Measurements from ENCODE around the gene DIS3L2.

The DIS3L2 gene

DNA sequence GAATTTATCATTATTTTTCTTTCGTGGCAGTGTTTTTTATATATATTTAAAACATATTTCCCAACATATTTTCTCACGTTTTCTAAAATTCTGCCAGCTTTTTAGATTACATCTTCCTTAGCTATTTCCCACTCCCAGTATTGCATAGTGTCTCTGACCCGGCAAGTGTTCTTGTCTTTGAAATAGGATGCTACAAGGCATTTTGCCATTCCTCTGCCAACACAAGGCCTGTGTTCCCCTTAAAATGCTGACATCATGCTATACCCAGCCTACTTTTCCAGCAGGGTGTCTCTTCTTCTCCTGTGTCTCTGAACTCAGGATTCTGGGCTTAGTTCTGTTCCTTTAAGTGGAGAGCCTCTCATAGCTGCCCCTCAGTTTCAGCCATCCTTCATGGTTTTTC is 115.2 kb downstream of the DIS3L2 start:
- in situ Hi-C loops (cut with HindIII; ENCODE audit: low sequenced_read_pairs) = no loop called here
- peak; percentile 29 for DNase-seq (ENCODE audit: low read depth, low spot score)
- TF ChIP-seq, protein P1, sequence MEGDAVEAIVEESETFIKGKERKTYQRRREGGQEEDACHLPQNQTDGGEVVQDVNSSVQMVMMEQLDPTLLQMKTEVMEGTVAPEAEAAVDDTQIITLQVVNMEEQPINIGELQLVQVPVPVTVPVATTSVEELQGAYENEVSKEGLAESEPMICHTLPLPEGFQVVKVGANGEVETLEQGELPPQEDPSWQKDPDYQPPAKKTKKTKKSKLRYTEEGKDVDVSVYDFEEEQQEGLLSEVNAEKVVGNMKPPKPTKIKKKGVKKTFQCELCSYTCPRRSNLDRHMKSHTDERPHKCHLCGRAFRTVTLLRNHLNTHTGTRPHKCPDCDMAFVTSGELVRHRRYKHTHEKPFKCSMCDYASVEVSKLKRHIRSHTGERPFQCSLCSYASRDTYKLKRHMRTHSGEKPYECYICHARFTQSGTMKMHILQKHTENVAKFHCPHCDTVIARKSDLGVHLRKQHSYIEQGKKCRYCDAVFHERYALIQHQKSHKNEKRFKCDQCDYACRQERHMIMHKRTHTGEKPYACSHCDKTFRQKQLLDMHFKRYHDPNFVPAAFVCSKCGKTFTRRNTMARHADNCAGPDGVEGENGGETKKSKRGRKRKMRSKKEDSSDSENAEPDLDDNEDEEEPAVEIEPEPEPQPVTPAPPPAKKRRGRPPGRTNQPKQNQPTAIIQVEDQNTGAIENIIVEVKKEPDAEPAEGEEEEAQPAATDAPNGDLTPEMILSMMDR (IDR thresholded peaks at IDR 0.05; ENCODE audit: low read depth, low read length) = no peak
- H3K4me3 ChIP-seq (ENCODE audit: low read depth, low read length) = no peak overlapping the region

DNA sequence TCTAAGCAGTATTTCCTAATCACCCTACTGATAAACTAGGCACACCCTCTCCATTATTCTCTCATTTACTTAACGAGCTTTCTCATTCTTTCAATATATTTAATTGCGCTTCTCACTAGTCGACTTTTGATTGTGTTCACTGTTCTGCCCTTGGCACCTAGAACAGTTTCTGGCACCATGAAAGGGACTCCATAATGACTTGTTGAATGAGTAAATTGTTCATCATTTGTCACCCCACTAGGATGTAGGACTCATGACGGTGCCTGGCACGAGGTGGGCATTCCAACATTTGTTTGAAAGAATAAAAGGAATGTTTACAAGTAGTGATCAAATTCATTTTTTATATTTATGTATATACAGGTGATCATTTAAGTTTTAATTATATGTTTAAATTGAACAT is 123.7 kb downstream of the DIS3L2 start:
- in situ Hi-C loops (cut with HindIII; ENCODE audit: low sequenced_read_pairs) = no loop called here
- no peak overlapping the region for H3K4me3 ChIP-seq (ENCODE audit: low read depth, low read length)
- no peak for DNase-seq (ENCODE audit: low read depth, low spot score)
- TF ChIP-seq, protein P1 (IDR thresholded peaks at IDR 0.05; ENCODE audit: low read depth, low read length) = no peak

DNA sequence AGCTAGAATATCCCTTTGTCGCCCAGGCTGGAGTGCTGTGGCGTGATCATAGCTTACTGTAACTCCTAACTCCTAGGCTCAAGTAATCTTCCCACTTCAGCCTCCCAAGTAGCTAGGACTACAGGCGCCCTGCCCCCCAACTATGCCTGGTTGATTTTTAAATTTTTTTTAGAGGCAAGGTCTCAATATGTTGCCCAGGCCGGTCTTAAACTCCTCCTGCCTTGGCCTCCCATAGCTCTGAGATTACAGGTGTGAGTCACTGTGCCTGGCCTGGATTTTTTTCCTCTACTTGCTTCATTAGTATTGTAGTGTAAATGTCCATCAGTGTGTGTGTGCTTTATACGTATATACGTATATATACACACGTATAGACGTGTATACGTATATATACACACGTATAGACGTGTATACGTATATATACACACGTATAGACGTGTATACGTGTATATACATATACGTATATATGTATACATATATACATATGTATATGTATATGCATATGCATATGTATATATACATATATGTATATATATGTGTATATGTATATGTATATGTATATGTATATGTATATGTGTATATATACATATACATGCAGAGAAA is 124.4 kb downstream of the DIS3L2 start:
- DNase-seq (ENCODE audit: low read depth, low spot score) = peak; percentile 9
- no peak overlapping the region for H3K4me3 ChIP-seq (ENCODE audit: low read depth, low read length)
- in situ Hi-C loops (cut with HindIII; ENCODE audit: low sequenced_read_pairs) = no loop called here
- TF ChIP-seq, protein P1 (IDR thresholded peaks at IDR 0.05; ENCODE audit: low read depth, low read length) = no peak

DNA sequence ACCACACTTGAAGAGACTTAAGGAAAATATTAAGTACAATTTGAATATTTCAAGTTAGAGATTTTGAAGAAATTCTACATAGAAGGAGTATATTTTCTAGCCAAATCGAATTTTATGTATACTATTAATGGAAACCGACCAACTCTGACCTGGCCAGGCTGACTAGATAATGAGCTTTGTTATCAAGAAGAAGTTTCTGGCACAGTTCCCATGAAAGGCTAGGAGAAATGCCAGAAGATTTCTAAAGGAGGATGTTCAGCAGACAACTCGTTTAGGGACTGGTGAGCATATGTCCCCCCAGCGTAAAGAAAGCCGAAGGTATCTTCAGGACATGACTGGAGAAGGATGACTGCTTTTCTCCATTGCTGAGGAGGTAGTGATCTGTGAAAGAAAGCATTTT is 127.3 kb downstream of the DIS3L2 start:
- TF ChIP-seq, protein P1 (IDR thresholded peaks at IDR 0.05; ENCODE audit: low read depth, low read length) = no peak
- no peak overlapping the region for H3K4me3 ChIP-seq (ENCODE audit: low read depth, low read length)
- in situ Hi-C loops (cut with HindIII; ENCODE audit: low sequenced_read_pairs) = no loop called here
- DNase-seq (ENCODE audit: low read depth, low spot score) = no peak

DNA sequence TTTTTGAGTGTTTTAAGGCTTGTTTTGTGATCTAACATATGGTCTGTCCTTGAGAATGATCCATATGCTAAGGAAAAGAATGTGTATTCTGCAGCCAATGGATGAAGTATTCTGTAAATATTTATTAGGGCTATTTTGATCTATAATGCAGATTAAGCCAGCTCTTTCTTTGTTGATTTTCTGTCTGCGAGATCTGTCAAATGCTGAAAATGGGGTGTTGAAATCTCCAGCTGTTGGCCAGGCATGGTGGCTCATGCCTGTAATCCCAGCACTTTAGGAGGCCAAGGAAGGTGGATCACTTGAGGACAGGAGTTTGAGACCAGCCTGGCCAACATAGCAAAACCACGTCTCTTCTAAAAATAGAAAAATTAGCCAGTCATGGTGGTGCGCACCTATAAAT is 132.7 kb downstream of the DIS3L2 start:
- in situ Hi-C loops (cut with HindIII; ENCODE audit: low sequenced_read_pairs) = no loop called here
- TF ChIP-seq, protein P1 (IDR thresholded peaks at IDR 0.05; ENCODE audit: low read depth, low read length) = no peak
- no peak for DNase-seq (ENCODE audit: low read depth, low spot score)
- no peak overlapping the region for H3K4me3 ChIP-seq (ENCODE audit: low read depth, low read length)

DNA sequence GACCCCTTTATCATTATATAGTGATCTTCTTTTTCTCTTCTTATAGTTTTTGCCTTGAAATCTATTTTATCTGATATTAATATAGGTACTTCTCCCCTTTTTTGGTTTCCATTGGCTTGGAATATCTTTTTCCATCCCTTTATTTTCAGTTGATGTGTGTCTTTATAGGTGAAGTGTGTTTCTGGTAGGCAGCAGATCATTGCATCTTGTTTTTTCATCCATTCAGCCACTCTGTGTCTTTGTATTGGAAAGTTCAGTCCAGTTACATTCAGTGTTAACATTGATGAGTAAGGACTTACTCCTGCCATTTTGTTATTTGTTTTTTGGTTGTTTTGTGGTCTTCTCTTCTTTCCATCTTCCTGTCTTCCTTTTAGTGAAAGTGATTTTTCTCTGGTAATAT is 133.4 kb downstream of the DIS3L2 start:
- no peak for DNase-seq (ENCODE audit: low read depth, low spot score)
- TF ChIP-seq, protein P1 (IDR thresholded peaks at IDR 0.05; ENCODE audit: low read depth, low read length) = no peak
- in situ Hi-C loops (cut with HindIII; ENCODE audit: low sequenced_read_pairs) = no loop called here

DNA sequence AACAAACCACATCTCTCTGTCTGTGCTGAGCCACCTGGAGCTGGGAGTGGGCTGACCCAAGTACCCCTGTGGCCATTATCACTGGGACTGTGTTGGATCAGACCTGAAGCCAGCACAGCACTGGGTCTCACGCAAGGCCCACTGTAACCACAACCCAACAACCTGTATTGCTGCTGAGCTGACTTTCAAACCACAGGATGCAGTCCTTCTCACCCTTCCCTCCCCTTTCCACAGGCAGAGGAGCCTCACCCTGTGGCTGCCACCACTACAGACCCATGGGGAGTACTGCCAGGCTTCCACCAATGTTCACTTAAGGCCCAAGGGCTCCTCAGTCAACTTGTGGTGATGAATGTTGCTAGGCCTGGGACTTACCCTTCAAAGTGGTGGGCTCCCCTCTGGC is 135.7 kb downstream of the DIS3L2 start:
- DNase-seq (ENCODE audit: low read depth, low spot score) = no peak
- TF ChIP-seq, protein P1 (IDR thresholded peaks at IDR 0.05; ENCODE audit: low read depth, low read length) = no peak
- in situ Hi-C loops (cut with HindIII; ENCODE audit: low sequenced_read_pairs) = no loop called here
- no peak overlapping the region for H3K4me3 ChIP-seq (ENCODE audit: low read depth, low read length)

More for the DNA sequence above, 133.4 kb downstream of the DIS3L2 start:
- no peak overlapping the region for H3K4me3 ChIP-seq (ENCODE audit: low read depth, low read length)
